ENCODE results near the gene SNX1.

Gene SNX1

GRCh38 chr15:64060716-64061115 lies 35.1 kb upstream of the SNX1 start:
- ATAC-seq (ENCODE audit: low read depth), result no peak
- no peak for TF ChIP-seq CTCF (IDR thresholded peaks at IDR 0.05; ENCODE audit: poor library complexity, severe bottlenecking)
- DNase-seq (ENCODE audit: low spot score), result no peak
- no peaks in the 10 kb centered on the region for H3K9me3 ChIP-seq (ENCODE audit: severe bottlenecking)
- H3K4me1 ChIP-seq (ENCODE audit: insufficient read depth, poor library complexity, severe bottlenecking), result peaks cover 8% of the 10 kb centered on the region
- no peak overlapping the region for H3K27ac ChIP-seq (ENCODE audit: poor library complexity, severe bottlenecking)
- no peaks in the 10 kb centered on the region for H3K27me3 ChIP-seq (ENCODE audit: insufficient read depth, poor library complexity, severe bottlenecking)
- no peak overlapping the region for H3K4me3 ChIP-seq (ENCODE audit: severe bottlenecking)
- H3K36me3 ChIP-seq (ENCODE audit: low read depth), result no peaks in the 10 kb centered on the region

GRCh38 chr15:64066451-64066850 lies 29.3 kb upstream of the SNX1 start:
- no peaks in the 10 kb centered on the region for H3K4me1 ChIP-seq (ENCODE audit: insufficient read depth, poor library complexity, severe bottlenecking)
- no peak for TF ChIP-seq CTCF (IDR thresholded peaks at IDR 0.05; ENCODE audit: poor library complexity, severe bottlenecking)
- DNase-seq (ENCODE audit: low spot score) (no peak), ATAC-seq (ENCODE audit: low read depth) (no peak)
- no peak overlapping the region for H3K27ac ChIP-seq (ENCODE audit: poor library complexity, severe bottlenecking)
- H3K36me3 ChIP-seq (ENCODE audit: low read depth), result no peaks in the 10 kb centered on the region; the same call in 1 of the 2 replicates
- H3K4me3 ChIP-seq (ENCODE audit: severe bottlenecking), result no peak overlapping the region
- H3K27me3 ChIP-seq (ENCODE audit: insufficient read depth, poor library complexity, severe bottlenecking), result no peaks in the 10 kb centered on the region
- H3K9me3 ChIP-seq (ENCODE audit: severe bottlenecking), result no peaks in the 10 kb centered on the region

GRCh38 chr15:64067564-64068030 lies 28.2 kb upstream of the SNX1 start:
- ATAC-seq (ENCODE audit: low read depth) (peak; percentile 77), DNase-seq (ENCODE audit: low spot score) (no peak)
- Histone ChIP-seq H3K27me3 (ENCODE audit: insufficient read depth, poor library complexity, severe bottlenecking) (no peaks in the 10 kb centered on the region), H3K36me3 (ENCODE audit: low read depth) (peaks cover 10% of the 10 kb centered on the region), H3K9me3 (ENCODE audit: severe bottlenecking) (no peaks in the 10 kb centered on the region), H3K27ac (ENCODE audit: poor library complexity, severe bottlenecking) (no peak overlapping the region), H3K4me1 (ENCODE audit: insufficient read depth, poor library complexity, severe bottlenecking) (peaks cover 3% of the 10 kb centered on the region), H3K4me3 (ENCODE audit: severe bottlenecking) (no peak overlapping the region)
- peak; percentile 98 for TF ChIP-seq CTCF (IDR thresholded peaks at IDR 0.05; ENCODE audit: poor library complexity, severe bottlenecking)

GRCh38 chr15:64068133-64068532 lies 27.6 kb upstream of the SNX1 start:
- no peak overlapping the region for H3K4me3 ChIP-seq (ENCODE audit: severe bottlenecking)
- H3K27ac ChIP-seq (ENCODE audit: poor library complexity, severe bottlenecking), result no peak overlapping the region
- ATAC-seq (ENCODE audit: low read depth) (no peak), DNase-seq (ENCODE audit: low spot score) (no peak)
- H3K36me3 ChIP-seq (ENCODE audit: low read depth), result peaks cover 15% of the 10 kb centered on the region
- H3K4me1 ChIP-seq (ENCODE audit: insufficient read depth, poor library complexity, severe bottlenecking), result peaks cover 3% of the 10 kb centered on the region
- no peak for TF ChIP-seq CTCF (IDR thresholded peaks at IDR 0.05; ENCODE audit: poor library complexity, severe bottlenecking)
- H3K27me3 ChIP-seq (ENCODE audit: insufficient read depth, poor library complexity, severe bottlenecking), result no peaks in the 10 kb centered on the region
- H3K9me3 ChIP-seq (ENCODE audit: severe bottlenecking), result no peaks in the 10 kb centered on the region

- H3K4me3 ChIP-seq (ENCODE audit: severe bottlenecking), result no peak overlapping the region
- no peaks in the 10 kb centered on the region for H3K27me3 ChIP-seq (ENCODE audit: insufficient read depth, poor library complexity, severe bottlenecking)
Observed at GRCh38 chr15:64070106-64070505, 25.7 kb upstream of the SNX1 start.

More at GRCh38 chr15:64070106-64070505, 25.7 kb upstream of the SNX1 start:
- no peak for TF ChIP-seq CTCF (IDR thresholded peaks at IDR 0.05; ENCODE audit: poor library complexity, severe bottlenecking)
- Histone ChIP-seq H3K9me3 (ENCODE audit: severe bottlenecking) (no peaks in the 10 kb centered on the region), H3K36me3 (ENCODE audit: low read depth) (peaks cover 35% of the 10 kb centered on the region), H3K4me1 (ENCODE audit: insufficient read depth, poor library complexity, severe bottlenecking) (peaks cover 3% of the 10 kb centered on the region), H3K27ac (ENCODE audit: poor library complexity, severe bottlenecking) (no peak overlapping the region)
- no peak for DNase-seq (ENCODE audit: low spot score)
- no peak for ATAC-seq (ENCODE audit: low read depth)
